ENCODE results near the gene MSANTD2.
A peak's percentile ranks its signal among the peaks of the same experiment; 100 is the strongest.
"Not testable (repeated sequence)": the region's sequence is repeated elsewhere in the genome, so short reads cannot be mapped to it uniquely, and the experiment has no call there.

MSANTD2 gene

DNA sequence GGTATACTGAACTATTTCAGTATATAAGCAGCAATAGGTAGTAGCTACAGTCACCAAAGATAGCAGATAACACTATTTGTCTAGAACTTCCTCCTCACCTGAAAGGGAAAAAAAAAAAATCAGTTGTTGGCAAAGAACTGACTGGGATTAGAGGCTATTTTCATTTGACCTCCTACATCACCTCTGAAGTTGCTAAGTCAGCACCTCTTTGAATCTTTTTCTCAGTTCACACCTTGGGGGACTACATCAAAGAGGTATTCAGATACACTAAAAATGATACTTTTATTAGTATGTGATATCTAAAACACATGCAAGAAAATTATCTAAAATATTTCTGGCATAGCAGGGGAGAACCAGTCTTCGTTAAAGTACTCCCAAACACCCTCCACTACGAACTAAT is 16.2 kb downstream of the MSANTD2 start:
- H3K4me3 ChIP-seq, result no peak overlapping the region
- H3K27ac ChIP-seq, result no peak overlapping the region

DNA sequence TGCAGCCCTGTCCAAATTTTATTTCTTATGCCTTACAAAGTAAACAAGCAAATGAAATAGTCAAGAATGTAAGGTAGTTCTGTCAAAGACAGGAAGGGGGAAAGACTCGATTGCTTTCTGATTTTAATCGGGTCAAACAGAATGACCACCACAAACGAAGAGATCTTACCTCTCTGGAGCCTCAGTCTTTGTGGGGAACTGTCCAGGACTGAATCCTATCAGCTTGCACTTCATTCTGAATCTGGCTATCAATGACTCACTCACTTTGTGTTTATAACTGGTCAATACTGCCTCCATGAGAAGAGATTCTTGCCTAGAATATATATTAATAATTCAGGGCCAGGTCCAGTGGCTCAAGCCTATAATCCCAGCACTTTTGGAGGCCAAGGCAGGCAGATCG is 17.2 kb downstream of the MSANTD2 start:
- no peak overlapping the region for H3K27ac ChIP-seq
- no peak overlapping the region for H3K4me3 ChIP-seq

DNA sequence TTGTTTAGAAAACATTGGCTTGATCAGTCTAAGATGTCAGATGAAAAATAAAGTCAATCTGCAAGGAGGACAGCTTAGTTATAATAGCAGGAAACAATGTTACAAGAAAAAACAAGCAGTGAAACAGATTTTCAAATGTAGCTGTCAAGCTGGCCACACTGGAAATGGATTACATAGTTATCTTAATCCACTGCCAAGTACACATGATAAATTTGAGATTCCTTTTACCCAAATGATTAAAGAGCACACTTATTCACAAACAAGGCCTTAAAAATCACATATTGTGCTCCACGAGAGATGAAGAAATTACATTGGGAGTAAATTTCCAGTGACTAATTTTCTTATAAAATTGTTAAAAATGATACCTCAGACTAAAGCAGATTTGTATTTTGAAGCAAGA is 20.6 kb downstream of the MSANTD2 start:
- no peak overlapping the region for H3K27ac ChIP-seq
- H3K4me3 ChIP-seq, result no peak overlapping the region

DNA sequence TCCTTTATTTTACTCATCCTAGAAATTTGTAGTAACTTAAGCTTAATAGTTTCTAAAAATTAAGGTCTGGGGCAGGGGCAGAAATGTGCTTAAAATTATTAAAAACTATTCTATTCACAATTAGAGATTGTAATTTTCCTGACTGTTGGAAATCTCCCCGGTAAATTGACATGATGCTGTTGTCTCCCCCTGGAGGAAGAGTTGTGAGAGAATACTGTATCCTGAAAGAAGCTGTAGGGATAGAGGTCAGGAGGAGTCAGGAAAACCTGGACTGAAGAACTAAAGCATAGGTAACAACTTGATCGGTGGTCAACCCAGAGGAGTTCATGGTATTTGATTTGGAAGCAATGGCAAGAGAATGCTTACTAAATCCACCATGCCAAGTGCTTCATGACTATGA is 21.9 kb downstream of the MSANTD2 start:
- Histone ChIP-seq H3K4me3 (no peak overlapping the region), H3K27ac (no peak overlapping the region)

DNA sequence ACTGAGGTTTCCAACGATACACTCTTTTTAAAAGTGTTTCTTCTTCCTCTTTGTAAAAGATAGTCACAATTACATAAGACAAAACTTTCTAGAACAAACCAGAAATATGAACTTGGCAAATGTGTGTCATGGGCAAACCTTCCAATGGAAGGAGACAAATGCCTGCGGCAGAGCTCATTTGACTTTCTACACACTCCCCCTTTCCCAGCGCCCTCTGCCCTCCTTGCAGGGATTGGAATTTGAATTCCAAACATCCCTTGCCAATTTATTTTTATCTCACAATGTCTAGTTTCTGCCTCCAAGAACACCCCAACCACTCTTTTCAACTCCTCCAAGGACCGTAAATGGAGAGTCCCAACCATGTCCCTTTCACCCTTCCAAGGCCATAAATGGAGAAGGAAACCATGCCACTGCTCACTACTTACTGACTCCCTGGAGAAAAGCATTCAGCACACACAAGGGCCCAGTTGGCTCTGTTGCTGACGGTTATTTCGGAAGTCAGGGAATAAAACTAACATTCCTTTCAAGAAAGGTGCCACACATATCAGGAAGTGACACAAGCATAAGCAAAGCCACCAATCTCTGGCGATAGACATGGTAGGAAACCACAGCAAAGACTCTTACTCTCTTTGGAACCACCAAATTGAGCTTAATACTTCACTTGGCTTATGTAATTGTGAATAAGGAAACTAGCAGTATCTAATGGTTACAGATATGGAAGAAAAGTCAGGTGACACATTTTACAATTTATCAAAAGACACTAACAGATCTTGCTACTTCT is 23.2 kb downstream of the MSANTD2 start:
- no peak overlapping the region for H3K27ac ChIP-seq

DNA sequence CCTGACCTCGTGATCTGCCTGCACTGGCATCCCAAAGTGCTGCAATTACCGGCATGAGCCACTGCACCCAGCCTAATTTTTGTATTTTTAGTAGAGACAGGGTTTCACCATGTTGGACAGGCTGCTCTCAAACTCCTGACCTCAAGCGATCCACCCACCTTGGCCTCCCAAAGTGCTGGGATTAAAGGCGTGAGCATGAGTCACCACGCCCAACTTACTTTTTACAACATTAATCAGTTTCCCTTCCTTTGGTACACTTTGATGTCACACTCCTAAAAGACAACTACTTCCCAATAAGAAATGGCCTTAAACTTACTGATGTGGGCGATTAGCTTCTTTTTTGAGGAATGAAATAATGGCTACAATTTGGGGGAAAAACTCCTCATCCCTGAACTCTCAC is 29.2 kb downstream of the MSANTD2 start:
- H3K27ac ChIP-seq, H3K4me3 ChIP-seq: not testable (repeated sequence)

More for the DNA sequence above, 23.2 kb downstream of the MSANTD2 start:
- H3K4me3 ChIP-seq, result no peak overlapping the region

DNA sequence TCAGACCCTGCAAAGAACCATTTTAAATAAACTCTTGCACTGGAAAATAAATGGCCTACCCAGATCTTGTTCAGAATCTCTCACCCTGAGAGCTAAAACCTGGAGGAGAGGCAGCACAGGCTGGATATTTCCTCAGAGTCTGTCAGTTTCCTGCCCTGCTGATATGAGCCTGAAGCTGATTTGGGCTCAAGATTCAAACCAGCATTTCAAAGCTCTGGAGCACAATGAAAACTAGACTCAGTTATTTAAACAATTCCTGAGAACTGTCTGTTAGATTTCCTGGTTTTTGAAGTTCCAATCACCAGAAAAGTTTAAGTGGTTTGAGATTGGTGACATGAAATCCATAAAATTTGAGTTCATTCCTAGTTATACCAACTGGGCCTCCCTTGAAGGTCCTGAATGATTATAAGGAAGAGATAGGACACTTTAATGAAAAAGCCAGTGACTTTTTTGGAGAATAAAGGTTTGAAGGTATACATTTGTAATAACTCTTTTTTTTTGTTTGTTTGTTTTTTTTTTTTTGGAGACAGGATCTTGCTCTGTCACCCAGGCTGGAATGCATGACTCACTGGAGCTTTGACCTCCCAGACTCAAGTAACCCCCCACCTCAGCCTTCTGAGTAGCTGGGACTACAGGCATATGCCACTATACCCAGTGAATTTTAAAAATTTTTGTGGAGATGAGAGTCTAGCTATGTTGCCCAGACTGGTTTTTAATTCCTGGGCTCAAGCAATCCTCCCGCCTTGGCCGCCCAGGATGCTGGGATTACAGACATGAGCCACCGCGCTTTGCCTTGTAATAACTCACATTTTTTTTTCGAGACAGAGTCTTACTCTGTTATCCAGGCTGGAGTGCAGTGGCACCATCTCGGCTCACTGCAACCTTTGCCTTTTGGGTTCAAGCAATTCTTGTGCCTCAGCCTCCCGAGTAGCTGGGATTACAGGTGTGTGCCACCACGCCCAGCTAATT is 30.1 kb downstream of the MSANTD2 start:
- no peak overlapping the region for H3K27ac ChIP-seq
- no peak overlapping the region for H3K4me3 ChIP-seq

DNA sequence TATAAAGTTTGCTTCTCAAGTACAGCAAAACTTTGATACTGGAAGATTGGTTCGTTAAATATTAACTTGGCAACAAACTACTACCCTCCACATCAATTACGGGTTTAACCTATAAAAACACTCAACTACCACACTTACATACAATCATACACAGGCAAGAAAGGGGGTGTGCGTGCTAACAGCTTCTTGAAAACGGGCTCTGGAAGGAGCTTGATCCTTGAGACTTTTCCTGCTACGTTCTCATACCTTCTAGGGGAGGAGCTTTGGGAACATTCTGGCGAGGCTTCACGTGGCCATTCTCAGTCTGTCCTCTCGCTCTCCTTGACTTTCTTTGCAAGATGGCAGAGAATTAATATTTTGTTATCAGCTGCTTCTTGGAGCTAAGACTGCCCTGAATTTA is 31.3 kb downstream of the MSANTD2 start:
- Histone ChIP-seq H3K27ac (no peak overlapping the region), H3K4me3 (no peak overlapping the region)

DNA sequence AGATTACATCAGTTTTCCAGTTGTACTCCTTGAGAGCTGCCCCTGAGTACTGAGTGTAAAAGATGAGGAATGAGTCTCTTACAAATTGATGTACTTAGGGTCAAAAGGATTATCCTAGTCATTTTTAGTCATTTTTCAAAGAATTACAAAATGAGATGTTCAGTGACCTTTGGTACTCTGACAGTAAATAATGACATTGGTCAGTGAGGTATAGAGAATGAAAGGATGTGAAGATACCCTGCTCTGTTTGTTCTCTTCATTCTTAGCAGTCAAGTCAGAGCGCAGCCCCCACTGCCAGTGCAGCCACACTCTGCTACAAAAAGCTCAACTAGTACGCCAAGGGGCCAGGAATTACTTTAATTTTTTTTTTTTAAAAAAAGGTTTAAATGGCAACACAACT is 34.0 kb downstream of the MSANTD2 start:
- no peak overlapping the region for H3K27ac ChIP-seq
- H3K4me3 ChIP-seq, result no peak overlapping the region

DNA sequence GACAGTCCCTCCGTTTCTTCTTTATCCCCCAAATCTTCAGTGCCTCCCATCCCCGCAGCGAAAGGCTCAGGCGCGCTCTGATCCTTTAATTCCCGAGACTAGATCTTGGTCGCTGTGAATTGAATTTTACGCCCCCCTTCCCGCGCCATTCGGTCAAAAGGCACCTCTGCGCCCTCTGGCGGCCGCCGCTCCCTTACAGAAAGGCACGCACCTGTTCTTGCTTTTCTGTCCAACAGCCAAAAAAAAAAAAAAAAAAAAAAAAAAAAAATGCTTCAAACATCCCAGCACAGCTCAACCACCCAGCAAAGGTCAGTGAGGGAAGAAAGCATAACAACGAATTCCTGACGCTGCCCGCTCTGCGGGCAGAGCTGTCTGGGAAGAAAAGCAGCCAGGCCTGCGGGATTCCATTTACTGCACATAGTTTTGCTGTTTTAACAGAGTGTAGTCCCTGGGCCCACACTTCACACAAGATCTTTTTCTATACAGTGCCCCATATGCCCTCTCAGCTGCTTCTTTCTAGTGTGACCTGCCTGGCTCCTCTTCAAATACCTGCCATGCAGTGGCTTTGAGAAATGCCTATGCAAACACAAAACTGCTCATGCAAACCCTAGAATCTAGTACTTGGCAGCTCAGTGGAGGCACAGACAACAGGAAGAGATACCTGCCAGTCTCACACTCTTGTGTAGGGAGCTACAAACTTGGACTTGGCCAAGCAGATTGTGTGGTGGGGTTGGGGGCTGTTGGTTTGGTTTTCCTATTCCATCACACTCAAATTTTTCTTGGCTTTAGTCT is 36.9 kb downstream of the MSANTD2 start:
- peak overlapping the region; percentile 25 to 45 (median 42) for H3K4me3 ChIP-seq
- H3K27ac ChIP-seq, result peak overlapping the region in 2 of 21 experiments; percentile 25 to 48

DNA sequence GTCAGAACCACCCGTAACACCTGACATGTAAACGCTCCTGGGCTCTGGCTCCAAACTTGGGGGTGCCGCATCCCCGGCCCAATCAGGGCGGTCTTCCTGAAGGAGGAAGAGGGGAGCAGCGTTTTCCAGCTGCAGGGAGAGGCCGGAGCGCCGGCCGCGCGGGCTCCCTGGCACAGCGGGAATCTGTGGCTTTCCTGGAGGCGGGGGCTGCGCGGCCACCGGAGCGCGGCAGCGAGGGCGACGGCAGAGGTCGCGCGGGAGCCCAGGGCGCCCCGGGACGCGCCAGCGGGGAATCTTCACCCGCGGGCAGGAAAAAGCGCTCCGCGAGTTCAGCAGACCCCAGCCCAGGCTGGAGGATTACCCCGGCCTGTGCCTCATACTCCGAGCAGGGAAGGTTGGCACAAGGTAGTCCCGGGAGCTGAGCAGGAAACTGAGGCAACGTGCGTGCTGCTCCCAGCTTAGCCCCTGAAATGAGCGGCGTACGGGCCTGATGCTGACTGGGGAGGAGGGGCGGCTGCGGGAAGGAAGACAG is 37.5 kb downstream of the MSANTD2 start:
- Histone ChIP-seq H3K4me3 (peak overlapping the region; percentile 25 to 45 (median 42)), H3K27ac (peak overlapping the region in 11 of 21 experiments; percentile 1 to 86 (median 52))

DNA sequence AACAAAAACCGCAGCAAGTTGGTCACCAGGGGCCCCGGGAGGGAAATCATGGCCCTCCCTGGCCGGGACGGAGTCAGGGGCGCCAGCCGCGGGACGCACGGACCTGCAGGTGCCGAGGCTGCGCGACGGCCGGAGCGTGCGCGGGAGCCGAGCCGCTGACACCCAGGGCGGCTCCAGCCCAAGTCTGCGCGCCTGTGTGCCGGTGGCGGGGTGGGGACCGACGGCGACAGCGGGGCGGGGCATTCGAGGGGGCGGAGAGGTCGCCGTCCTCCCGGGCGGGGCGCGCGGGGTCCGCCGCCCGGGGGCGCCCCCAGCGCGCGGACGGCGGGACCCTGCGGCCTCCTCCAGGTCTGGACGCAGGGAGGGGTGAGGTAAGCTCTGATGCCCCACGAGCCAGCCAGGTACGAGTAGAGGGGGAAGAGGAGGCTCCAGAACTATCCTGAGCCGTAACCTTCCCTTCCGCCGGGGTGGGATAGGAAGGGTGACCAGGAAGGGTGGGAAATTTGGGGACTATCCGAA is 38.0 kb downstream of the MSANTD2 start, which contains the start of gene ESAM:
Gene ESAM, minus strand, starts transcription at position 186 of the 519 bp plus-strand sequence. Its CDS starts 136 bp downstream, at position 50.
- peak within 1 kb of the TSS; percentile 25 to 45 (median 42) for H3K4me3 ChIP-seq
- H3K27ac ChIP-seq, result peak within 1 kb of the TSS in 20 of 21 experiments; percentile 29 to 86 (median 66)

DNA sequence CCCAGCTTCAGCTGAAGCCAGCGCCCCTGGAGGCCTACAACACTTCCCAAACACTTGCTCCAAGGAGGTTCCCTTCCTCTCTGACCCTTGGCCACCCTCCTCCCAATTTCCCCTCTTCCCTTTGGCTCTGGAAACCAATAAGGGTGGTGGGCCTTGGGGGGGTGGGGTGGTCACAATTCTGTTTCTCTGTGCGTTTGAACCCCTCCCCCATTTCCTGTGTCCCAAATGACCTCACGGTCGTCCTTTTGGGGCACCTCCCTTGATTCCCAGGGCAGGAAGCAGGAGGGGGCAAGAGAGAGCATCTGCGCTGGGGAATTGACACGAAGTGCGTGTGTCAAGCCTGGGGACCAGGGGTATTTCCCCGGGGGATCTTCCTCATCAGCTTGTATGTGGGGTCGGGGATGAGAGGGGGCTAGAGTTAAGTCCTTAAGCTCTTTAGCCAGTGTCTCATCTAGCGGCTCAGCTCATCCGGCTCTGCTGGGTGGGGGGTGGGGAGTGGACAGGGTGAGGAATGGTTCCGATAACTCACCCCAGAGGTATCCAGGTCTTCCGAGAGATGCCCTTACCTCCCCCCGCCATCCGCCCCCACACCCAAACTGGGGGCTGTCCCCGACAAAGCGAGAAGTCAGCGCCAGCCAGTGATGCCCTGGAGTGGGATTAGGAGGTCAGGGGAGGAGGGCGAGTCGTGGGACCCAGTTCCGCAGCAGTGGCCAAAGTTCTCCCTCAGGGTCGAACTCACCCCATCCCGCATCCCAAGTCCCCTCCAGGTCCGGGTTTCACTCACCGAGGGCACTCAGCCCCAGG is 38.7 kb downstream of the MSANTD2 start:
- Histone ChIP-seq H3K27ac (peak overlapping the region in 20 of 21 experiments; percentile 29 to 86 (median 66)), H3K4me3 (peak overlapping the region; percentile 25 to 45 (median 42))

DNA sequence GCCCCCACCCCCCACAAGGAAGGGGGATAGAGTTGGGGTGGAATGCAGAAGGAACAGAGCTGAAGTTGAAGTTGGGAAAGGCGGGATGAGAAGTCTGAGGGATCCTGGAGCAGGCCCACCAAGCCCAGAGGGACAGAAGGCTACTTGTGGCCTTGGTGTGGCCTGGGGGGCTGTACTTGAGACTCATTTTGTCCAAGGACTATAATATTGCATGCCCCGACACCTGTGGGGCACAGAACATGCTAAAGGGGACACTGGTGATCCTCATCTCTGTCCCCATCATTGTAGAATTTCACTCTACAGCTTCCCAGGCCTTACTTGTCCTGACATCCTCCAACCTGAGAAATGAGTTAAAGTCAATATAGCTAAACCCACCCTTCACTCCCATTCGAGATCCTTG is 39.4 kb downstream of the MSANTD2 start:
- Histone ChIP-seq H3K4me3 (peak overlapping the region; percentile 9 to 45 (median 41)), H3K27ac (peak overlapping the region in 18 of 21 experiments; percentile 14 to 86 (median 64))

DNA sequence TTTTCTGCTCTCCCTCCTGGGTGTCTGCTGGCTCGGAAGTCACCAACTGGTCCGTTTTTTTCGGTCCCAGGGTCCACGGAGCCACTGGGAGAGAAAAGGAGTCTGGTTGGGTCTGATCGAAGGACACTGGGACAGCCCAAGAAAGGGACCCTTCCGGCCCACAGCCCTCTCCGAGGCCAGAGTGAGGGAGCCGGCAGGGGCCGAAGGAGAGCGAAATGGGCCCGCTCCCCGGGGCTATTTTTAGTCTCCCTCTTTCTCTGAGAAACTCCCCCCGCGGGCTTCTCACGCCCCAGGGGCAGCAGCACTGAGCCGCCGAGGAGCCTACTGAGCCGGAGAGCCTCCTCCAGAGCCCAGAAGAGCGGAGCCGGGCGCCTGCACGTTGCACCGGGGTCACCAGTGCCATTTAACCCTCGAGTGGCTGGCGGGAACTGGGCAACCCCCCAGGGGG is 40.0 kb downstream of the MSANTD2 start:
- Histone ChIP-seq H3K27ac (peak overlapping the region in 19 of 21 experiments; percentile 12 to 86 (median 53)), H3K4me3 (peak overlapping the region; percentile 9 to 45 (median 41))

DNA sequence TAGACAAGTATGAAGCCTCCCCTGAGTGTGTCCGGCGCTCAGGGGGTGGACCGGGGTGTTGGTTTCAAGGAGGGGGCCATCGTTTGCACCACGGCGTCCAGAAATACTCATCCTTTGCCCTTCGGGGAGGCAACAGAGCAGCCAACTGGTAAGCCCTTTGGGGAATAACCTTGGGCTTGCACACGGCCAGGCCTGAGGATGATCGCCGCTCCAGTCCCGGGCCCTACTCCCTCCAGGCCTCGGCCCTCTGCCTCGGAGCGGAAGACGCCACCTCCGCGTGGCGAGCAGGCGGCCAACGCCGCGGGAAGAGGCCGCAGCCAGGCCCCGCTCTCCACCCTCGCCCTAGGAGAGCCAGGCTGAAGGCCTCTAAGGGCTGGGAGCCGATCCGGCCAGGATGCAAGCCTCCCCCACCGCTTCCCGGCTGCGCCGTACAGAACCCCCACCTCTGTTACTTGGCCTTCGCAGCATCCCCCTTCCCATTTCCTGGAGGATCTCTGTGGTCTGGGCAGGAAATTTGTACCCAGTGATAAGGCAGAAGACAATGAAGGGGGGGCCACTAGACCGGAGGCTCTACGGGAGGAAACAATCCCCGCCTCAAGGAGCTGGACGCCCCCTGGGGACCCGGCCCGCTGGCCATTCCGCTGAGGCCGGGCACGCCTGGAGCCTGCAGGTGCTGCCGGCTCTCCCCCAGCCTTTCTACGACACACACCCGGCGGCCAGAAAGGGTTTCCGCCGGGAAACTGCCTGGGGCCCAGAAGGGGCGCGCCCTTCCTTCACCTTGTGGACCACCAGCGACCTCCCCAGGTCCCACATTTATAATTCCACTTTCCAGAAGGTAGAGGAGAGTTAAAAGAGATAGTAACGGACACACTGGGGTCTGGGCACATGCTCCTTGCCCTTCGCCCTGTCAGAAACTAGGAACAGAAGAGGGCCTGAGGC is 40.7 kb downstream of the MSANTD2 start:
- H3K4me3 ChIP-seq, result peak overlapping the region; percentile 10 to 45 (median 34)
- H3K27ac ChIP-seq, result peak overlapping the region in 19 of 21 experiments; percentile 12 to 86 (median 53)

Data from skin epidermis (tissue), 12 donors.